Embryonic facial prominence (tissue), 1 donor: ENCODE measurements around the gene NR2C2AP.

Source experiments
- DNase-seq: peaks from one replicate; pipeline ENCODE4 v3.0.0-alpha.2; 2016; ENCODE audit errors: extremely low spot score

Gene NR2C2AP

DNA sequence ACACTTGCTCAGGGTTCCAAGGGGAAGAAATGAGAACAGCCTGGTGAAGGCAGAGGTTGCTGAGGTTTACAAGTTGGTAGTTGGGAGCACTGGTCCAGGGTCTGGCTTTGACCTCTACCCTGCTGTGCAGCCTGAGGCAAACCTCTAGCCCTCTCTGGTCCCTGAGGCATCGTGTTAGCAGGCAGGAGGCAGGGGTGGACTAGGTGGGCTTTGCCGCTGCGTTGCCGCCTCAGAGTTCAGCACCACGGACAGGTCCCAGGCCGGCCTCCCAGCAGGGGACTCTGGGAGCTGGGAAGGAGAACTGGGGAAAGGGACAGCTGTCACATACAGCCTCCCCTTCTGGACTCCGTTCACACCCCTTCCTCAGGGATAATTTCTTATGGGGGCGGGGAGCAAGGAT lies 11.7 kb upstream of the NR2C2AP start:
- DNase-seq = no peak

DNA sequence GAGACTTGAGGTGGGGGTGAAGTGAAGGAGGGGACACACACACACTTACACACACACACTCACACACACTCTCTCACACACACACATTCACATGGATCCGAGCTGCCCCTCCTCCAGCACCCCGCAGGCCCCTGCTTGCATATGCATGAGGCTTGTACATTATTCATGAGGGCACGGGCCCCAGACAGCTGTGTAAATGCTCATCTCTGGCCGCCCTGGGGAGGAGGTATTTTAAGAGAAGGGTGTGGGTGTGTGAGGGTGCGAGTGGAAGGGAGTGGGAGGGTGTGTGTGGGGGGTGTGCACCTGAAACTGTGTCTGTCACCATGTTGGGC lies 10.9 kb upstream of the NR2C2AP start:
- no peak for DNase-seq

DNA sequence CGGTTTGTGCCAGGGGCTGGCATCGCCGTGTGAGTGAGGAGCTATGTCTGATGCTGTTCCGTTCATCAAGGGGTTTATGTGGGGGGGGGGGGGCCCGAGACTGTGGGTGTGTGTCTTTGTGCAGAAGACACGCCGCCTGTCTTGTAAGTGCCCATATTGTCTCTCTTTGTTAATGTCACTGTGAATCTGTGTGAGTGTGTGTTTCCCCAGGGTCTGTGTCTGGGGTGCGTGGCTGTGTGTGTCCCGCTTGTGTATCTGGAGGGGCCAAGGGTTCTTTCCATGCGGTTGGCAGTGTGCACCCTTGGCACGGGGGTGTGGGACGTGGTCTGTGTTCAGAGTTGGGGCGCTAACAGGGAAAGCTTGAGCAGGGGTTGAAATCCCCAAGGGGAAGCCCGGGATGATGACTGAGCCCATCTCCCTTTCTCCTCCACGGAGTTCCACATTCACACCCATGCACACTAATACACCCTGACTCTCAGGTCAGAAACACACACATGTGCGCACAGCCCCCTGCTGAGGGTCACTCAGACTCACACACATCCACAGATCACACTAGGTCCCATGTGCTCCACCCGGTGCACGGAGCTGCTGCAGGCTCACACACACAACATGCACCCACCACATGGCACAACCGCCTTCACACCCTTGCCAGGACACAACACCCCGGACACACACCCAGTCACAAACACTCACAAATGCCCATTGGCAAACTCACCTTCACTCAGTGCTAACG lies 10.4 kb upstream of the NR2C2AP start:
- DNase-seq = no peak

DNA sequence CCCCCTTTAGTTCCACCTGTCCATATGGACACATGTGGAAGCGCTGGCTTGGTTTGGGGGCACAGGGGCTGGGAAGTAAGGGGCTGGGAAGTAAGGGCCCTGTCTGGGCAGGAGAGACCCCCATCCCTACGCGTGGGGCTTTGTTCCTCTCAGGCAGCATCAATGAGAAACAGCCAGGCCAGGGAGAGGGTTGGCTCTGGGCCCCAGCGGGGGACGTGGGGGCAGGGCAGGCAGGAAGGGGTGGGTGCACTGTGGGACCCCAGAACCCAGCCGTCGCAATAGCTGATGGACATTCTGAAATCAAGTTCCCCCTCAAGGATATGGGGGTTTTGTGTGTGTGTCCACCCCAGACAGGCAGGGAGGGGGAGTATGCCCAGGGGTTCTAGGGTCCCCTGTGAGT lies 9.7 kb upstream of the NR2C2AP start:
- no peak for DNase-seq

- DNase-seq = no peak
These were observed 8.5 kb upstream of the NR2C2AP start, which contains the start of gene NCAN for GRCh38 chr19:19211499-19212420. Gene NCAN, plus strand, starts transcription at chr19:19211958. Its CDS starts 4,996 bp downstream, at chr19:19216954.

- no peak for DNase-seq
These were observed 6.2 kb upstream of the NR2C2AP start for GRCh38 chr19:19209372-19209771.

DNA sequence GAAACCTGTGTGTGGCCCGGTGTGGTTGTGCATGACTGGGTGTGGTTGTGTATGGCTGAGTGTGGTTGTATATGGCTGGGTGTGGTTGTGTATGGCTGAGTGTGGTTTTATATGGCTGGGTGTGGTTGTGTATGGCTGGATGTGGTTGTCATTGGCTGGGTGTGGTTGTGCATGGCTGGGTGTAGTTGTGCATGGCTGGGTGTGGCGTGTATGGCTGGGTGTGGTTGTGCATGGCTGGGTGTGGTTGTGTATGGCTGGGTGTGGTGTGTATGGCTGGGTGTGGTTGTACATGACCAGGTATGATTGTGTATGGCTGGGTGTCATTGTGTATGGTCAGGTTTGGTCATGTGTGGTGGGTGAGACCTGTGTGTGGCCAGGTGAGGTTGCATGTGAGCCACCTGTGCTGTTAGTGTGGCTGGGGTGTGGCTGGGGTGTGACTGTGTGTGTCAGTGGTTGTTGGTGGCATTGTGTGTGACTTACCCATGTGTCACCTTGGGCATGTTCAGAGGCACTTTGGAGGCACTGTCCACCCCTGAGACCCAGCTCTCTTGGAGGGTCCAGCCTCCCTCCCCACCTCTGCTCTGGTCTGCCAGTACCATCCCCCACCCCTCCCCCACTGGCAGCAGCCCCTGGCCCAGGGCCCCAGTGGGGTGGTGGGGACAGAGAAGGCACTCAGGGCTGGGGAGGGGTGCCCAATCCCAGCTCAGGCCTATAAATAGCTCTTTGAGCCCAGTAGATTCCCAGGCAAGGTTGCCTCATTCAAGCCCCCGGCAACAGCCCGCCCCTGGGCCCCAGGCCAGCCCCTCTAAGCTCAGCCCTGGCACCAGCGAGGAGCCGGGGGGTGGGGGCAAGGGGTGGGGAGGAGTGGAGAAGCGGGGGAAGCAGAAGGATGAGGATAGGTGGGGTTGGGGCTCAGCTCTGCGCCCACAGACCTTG lies 4.7 kb upstream of the NR2C2AP start:
- DNase-seq = no peak

DNA sequence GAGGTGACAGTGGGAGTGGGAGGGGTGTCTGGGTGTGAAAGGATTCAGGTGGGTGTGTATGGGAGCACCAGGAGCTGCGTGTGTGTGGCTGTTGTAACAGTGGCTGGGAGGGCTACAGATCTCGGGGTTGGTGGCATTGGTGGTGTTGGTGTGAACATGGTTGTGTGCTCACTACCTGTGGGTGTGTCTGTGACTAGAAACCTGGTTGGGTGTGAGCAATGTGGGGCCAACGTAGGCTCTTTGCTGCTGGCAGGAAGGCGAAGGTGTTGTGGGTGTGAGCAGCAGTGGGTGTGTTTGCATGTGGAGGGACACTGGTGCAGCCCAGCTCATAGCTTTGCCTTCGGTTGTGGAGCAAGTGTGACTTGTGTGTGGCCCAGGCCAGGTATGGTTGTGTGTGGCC lies 3.7 kb upstream of the NR2C2AP start:
- DNase-seq = no peak

GRCh38 chr19:19205416-19206410 lies 2.5 kb upstream of the NR2C2AP start:
- DNase-seq = no peak

GRCh38 chr19:19204181-19204580 lies 967 bp upstream of the NR2C2AP start:
- DNase-seq = no peak

DNA sequence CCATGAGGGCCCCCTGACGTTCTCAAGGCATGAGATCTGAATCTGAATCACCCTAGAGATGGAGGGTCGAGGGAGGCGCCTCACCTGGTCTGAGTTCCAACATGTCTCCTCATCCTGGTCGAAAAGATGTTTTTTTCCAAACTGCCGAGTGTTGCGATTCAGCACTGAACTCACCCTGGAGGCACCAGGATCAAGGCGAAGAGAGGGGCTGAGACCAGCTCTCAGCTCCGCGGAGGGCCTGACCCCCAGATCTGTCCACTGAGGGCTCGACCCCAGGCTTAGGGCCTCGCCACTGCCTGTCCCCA lies 555 bp downstream of the NR2C2AP start:
- no peak for DNase-seq

DNA sequence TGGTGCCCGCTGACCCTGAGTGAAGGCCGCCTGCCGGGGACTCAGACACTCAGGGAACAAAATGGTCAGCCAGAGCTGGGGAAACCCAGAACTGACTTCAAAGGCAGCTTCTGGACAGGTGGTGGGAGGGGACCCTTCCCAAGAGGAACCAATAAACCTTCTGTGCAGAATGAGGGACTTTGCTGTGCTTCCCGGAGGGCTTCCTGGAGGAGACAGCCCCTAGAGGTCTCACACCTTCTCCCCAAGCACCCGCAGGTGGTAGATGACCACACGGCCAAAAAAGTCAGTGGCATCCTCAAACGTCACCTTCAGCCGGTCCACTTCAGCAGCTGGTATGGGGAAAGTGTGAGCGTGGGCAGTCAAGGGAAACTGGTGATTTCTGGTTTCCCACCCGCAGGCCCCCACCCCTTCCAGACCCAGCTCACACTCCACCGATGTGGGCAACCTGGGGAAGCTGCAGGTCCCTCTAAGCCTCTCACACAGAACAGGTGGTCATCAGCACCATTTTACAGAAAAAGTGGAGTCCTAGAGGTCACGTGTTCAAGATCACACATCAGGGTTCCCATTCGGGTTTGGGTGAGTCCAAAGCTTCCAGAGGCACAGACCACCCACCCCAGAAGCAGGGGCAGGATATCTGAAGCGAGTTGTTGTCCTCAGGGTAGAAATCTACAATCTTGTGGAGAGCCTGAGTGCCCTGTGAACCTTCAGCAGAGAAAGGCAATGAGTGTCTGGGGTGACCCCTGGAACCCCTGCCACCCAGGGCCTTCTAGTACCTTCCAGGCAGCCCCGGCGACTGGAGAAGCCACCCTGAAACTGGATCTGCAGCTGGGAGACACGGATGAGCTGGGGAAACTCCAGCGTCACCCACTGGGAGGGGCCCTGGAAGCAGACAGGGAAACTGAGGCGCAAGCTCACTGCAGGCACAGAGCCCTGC lies 1.2 kb downstream of the NR2C2AP start:
- DNase-seq = no peak

DNA sequence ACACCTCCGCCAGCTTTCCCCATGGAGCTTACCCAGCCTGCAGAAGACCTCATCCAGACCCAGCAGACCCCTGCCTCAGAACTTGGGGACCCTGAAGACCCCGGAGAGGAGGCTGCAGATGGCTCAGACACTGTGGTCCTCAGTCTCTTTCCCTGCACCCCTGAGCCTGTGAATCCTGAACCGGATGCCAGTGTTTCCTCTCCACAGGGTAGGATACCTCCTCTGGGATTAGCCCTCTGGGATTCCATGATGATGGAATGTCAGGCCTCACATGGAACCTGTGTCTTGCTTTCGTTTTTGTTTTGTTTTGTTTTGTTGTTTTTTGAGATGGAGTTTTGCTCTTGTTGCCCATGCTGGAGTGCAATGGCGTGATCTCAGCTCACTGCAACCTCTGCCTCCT lies 9.3 kb downstream of the NR2C2AP start:
- DNase-seq = no peak

DNA sequence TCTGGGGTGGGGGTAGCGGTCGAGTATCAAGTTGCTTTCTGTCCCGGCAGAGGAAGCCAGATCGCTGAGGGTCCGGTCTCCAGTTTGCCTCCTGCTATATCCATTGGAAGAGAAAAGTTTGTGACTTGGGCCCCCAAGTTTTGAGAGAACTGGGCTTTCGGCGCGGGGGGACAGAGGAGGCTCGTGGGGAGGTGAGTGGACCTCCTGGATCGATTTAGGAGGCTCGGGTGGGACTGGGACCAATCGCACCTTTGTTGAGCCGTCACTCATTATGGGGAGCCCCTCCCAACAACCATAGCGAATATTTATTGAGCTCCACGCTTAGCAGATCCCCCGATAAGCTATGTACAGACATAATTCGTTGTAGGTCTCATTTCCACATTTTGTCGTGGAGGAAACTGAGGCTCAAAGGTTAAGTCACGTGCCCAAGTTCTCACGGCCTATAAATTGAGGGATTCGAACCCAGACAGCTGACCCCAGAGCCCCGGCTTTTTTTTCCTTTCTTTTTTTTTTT lies 10.2 kb downstream of the NR2C2AP start:
- DNase-seq = no peak

GRCh38 chr19:19192078-19192882 lies 10.9 kb downstream of the NR2C2AP start, which contains the start of the genes BORCS8 and RFXANK:
Gene BORCS8, minus strand, starts transcription at chr19:19192152. Its CDS starts 35 bp downstream, at chr19:19192117.
Gene RFXANK, plus strand, starts transcription at chr19:19192258. Its CDS starts 1,689 bp downstream, at chr19:19193947.
- DNase-seq = peak; percentile 98

DNA sequence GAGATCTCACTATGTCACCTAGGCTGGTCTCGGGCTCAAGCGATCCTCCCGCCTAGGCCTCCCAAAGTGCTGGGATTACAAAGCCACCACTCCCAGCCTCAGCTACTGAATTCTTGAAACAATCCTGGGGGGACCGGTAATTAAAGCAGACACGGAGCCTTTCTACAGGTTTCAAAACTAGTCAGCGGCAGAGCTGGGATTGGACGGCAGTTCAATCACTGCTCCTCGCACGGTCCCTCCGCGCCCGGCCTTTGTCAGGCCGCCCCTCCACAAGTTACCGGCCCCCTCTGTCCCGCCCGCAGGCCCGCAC lies 11.5 kb downstream of the NR2C2AP start:
- DNase-seq = no peak

DNA sequence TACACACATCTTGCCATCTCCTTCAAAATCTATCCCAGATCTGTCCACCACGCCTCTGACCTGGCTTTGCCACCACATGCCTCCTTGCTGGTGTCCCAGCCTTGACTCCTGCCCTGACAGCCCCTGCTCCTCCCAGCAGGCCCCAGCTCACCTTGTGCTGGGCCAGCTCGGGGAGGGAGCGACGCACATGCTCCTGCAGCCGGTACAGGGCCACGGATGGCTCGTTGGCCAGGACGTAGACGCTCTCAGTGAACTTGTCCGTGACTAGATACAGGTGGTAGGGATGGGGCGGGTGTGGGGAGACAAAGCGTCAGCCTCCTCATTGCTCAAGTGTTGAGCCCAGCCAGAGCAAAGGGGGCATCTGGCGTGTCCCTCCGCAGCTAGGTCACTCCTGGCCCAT lies 16.5 kb downstream of the NR2C2AP start:
- DNase-seq = no peak

DNA sequence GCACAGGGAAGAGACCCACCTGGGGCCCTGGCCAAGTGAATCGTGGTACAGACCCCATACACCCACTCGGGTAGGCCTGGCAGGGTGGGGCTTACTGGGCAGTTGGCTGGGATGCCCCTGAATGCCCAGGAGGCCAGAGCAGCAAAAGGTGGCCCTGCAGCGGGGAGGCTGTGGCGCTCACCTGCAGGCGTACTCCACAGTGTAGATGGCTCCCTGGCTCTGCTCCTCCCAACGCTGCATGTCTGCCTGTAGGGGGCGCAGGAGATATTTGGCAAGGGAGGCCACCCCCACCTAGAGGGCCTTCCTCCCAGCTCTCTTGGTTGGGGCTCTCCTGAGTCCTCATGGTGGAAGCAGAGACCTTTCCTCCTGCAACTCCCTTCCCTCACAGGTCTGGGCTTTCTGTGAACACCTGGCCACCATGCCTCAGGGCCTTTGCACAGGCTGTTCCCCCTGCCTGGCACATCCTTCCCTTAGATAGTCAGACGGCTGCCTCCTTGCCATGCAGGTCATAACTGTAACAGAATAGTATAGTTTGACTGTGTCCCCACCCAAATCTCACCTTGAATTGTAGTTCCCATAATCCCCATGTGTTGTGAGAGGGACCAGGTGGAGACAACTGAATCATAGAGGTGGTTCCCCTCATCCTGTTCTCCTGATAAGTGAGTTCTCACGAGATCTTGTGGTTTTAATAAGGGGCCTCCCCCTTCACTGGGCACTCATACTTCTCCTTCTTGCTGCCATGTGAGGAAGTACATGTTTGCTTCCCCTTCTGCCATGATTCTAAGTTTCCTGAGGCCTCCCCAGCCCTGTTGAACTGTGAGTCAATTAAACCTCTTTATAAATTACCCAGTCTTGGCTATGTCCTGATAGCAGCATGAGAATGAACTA lies 17.1 kb downstream of the NR2C2AP start:
- no peak for DNase-seq
